Measurements from ENCODE around the gene STK16.
"Not testable (repeated sequence)": the region's sequence is repeated elsewhere in the genome, so short reads cannot be mapped to it uniquely, and the experiment has no call there.

STK16 gene
- 9.4 to 25.8 reads per million in 2 donors for total RNA-seq

GRCh38 chr2:219245148-219245898 is at the start of gene STK16, which contains the start of gene GLB1L:
TSS of gene STK16 (plus strand) at chr2:219245479. CDS start at chr2:219246000, 521 bp downstream.
TSS of gene GLB1L (minus strand) at chr2:219245444. CDS start at chr2:219243573, 1,871 bp downstream.
- DNase-seq = peak; percentile 65 to 94 (median 79)

GRCh38 chr2:219197388-219197787 is 47.9 kb upstream of the STK16 start:
- no peak for DNase-seq

GRCh38 chr2:219198974-219199373 is 46.3 kb upstream of the STK16 start:
- DNase-seq = no peak

- no peak for DNase-seq
Measured at GRCh38 chr2:219199470-219200211, 45.6 kb upstream of the STK16 start.

GRCh38 chr2:219200502-219201326 is 44.6 kb upstream of the STK16 start:
- DNase-seq = peak in 2 of 5 experiments; percentile 41 to 42

GRCh38 chr2:219201331-219201730 is 43.9 kb upstream of the STK16 start:
- DNase-seq = not testable (repeated sequence)

- no peak for DNase-seq
Measured at GRCh38 chr2:219204425-219205164, 40.7 kb upstream of the STK16 start.

GRCh38 chr2:219205165-219205538 is 40.1 kb upstream of the STK16 start:
- DNase-seq = no peak

- DNase-seq = no peak
Measured at GRCh38 chr2:219205981-219206327, 39.3 kb upstream of the STK16 start.

- DNase-seq = peak; percentile 90 to 96 (median 94)
Measured at GRCh38 chr2:219206328-219207133, 38.7 kb upstream of the STK16 start, which contains the start of gene ZFAND2B. TSS of gene ZFAND2B (plus strand) at chr2:219206782. CDS start at chr2:219206988, 206 bp downstream.

GRCh38 chr2:219207134-219207883 is 38.0 kb upstream of the STK16 start:
- no peak for DNase-seq

- DNase-seq = no peak
Measured at GRCh38 chr2:219207884-219208740, 37.2 kb upstream of the STK16 start.

GRCh38 chr2:219209236-219210195 is 35.8 kb upstream of the STK16 start:
- no peak for DNase-seq

GRCh38 chr2:219210196-219210885 is 34.9 kb upstream of the STK16 start:
- DNase-seq = no peak

GRCh38 chr2:219210886-219211362 is 34.4 kb upstream of the STK16 start:
- DNase-seq = no peak

- DNase-seq = no peak
Measured at GRCh38 chr2:219213026-219213415, 32.3 kb upstream of the STK16 start.

- no peak for DNase-seq
Measured at GRCh38 chr2:219213486-219214071, 31.7 kb upstream of the STK16 start.

All from T-helper 2 cell (primary cell).